Effector CD8-positive, alpha-beta T cell (primary cell): Measurements from ENCODE around the gene BMP8A.
"Not testable (repeated sequence)": the region's sequence is repeated elsewhere in the genome, so short reads cannot be mapped to it uniquely, and the experiment has no call there.

ENCODE experiments used
- DNase-seq: peaks from one replicate; lab custom pipeline; 2025; lab: John Stamatoyannopoulos, UW

BMP8A gene

GRCh38 chr1:39527190-39527579 lies 35.7 kb downstream of the BMP8A start:
- not testable (repeated sequence) for DNase-seq

GRCh38 chr1:39528082-39528481 lies 36.6 kb downstream of the BMP8A start:
- DNase-seq, result no peak

- no peak for DNase-seq
Measured at GRCh38 chr1:39529901-39530535, 38.6 kb downstream of the BMP8A start.

GRCh38 chr1:39531526-39531925 lies 40.1 kb downstream of the BMP8A start:
- DNase-seq, result no peak

- no peak for DNase-seq
Measured at GRCh38 chr1:39533442-39533841, 42.0 kb downstream of the BMP8A start.

GRCh38 chr1:39538531-39539251 lies 47.3 kb downstream of the BMP8A start:
- no peak for DNase-seq

- peak; percentile 5 for DNase-seq
Measured at GRCh38 chr1:39539252-39539790, 47.9 kb downstream of the BMP8A start.

- DNase-seq, result no peak
Measured at GRCh38 chr1:39540504-39541031, 49.1 kb downstream of the BMP8A start.

- DNase-seq, result no peak
Measured at GRCh38 chr1:39542924-39543323, 51.5 kb downstream of the BMP8A start.

- DNase-seq, result no peak
Measured at GRCh38 chr1:39544327-39544726, 52.9 kb downstream of the BMP8A start.

- DNase-seq, result no peak
Measured at GRCh38 chr1:39545531-39545930, 54.1 kb downstream of the BMP8A start.

- no peak for DNase-seq
Measured at GRCh38 chr1:39554277-39554676, 62.8 kb downstream of the BMP8A start.

- DNase-seq, result no peak
Measured at GRCh38 chr1:39561279-39561678, 69.8 kb downstream of the BMP8A start.

- DNase-seq, result no peak
Measured at GRCh38 chr1:39562886-39563285, 71.5 kb downstream of the BMP8A start.

GRCh38 chr1:39563669-39564068 lies 72.2 kb downstream of the BMP8A start:
- no peak for DNase-seq

GRCh38 chr1:39564340-39564739 lies 72.9 kb downstream of the BMP8A start:
- DNase-seq, result no peak

- DNase-seq, result no peak
Measured at GRCh38 chr1:39564941-39565340, 73.5 kb downstream of the BMP8A start.

- DNase-seq, result no peak
Measured at GRCh38 chr1:39566441-39567137, 75.2 kb downstream of the BMP8A start.

GRCh38 chr1:39567302-39567701 lies 75.9 kb downstream of the BMP8A start:
- no peak for DNase-seq

GRCh38 chr1:39568208-39568607 lies 76.8 kb downstream of the BMP8A start:
- no peak for DNase-seq

GRCh38 chr1:39569034-39569433 lies 77.6 kb downstream of the BMP8A start:
- no peak for DNase-seq

GRCh38 chr1:39570477-39571177 lies 79.2 kb downstream of the BMP8A start:
- no peak for DNase-seq
